ENCODE measurements around the gene TCERG1L.

TCERG1L gene

DNA sequence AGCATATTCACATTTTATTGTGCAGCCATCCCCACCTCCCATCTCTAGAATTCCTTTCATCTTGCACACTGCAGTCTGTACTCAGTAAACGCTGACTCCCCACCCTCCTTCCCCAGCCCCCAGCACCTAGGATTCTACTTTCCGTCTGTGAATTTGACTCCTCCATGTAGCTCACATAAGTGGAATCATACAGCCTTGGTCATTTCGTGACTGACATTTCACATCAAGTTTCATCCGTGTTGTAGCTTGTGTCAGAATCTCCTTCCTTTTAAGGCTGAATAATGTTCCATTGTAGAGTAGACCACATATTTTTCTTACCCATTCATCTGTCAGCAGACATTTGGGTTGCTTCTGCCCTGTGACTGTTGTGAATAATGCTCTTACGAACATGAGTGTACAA is 26.2 kb upstream of the TCERG1L start:
- Histone ChIP-seq H3F3A (ENCODE audit: insufficient read depth) (no peaks in the 10 kb centered on the region), H3K36me3 (ENCODE audit: low read length) (no peaks in the 10 kb centered on the region), H3K27me3 (ENCODE audit: low read length) (no peaks in the 10 kb centered on the region), H3K9me2 (replicated peaks; ENCODE audit: insufficient read depth, low read length) (no peaks in the 10 kb centered on the region), H4K20me1 (ENCODE audit: low read depth, low read length) (no peaks in the 10 kb centered on the region), H2AFZ (ENCODE audit: low read depth, low read length, severe bottlenecking) (no peak overlapping the region), H3K9ac (ENCODE audit: low read length) (no peak overlapping the region), H3K9me3 (ENCODE audit: insufficient read depth, low read length) (no peaks in the 10 kb centered on the region), H3K79me2 (ENCODE audit: insufficient read depth, low read length) (no peaks in the 10 kb centered on the region), H3K4me3 (ENCODE audit: insufficient read depth, low read length, poor library complexity, severe bottlenecking) (no peak overlapping the region), H3K4me2 (ENCODE audit: low read depth, low read length, poor library complexity, severe bottlenecking) (no peak overlapping the region), H3K27ac (ENCODE audit: low read depth, low read length) (no peak overlapping the region)
- TF ChIP-seq, protein P1, sequence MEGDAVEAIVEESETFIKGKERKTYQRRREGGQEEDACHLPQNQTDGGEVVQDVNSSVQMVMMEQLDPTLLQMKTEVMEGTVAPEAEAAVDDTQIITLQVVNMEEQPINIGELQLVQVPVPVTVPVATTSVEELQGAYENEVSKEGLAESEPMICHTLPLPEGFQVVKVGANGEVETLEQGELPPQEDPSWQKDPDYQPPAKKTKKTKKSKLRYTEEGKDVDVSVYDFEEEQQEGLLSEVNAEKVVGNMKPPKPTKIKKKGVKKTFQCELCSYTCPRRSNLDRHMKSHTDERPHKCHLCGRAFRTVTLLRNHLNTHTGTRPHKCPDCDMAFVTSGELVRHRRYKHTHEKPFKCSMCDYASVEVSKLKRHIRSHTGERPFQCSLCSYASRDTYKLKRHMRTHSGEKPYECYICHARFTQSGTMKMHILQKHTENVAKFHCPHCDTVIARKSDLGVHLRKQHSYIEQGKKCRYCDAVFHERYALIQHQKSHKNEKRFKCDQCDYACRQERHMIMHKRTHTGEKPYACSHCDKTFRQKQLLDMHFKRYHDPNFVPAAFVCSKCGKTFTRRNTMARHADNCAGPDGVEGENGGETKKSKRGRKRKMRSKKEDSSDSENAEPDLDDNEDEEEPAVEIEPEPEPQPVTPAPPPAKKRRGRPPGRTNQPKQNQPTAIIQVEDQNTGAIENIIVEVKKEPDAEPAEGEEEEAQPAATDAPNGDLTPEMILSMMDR (IDR thresholded peaks at IDR 0.05; ENCODE audit: insufficient read depth, low read length, poor library complexity, severe bottlenecking) = no peak
- TF ChIP-seq EZH2phosphoT487 (conservative IDR thresholded peaks at IDR 0.05; ENCODE audit: low read length) = no peak

DNA sequence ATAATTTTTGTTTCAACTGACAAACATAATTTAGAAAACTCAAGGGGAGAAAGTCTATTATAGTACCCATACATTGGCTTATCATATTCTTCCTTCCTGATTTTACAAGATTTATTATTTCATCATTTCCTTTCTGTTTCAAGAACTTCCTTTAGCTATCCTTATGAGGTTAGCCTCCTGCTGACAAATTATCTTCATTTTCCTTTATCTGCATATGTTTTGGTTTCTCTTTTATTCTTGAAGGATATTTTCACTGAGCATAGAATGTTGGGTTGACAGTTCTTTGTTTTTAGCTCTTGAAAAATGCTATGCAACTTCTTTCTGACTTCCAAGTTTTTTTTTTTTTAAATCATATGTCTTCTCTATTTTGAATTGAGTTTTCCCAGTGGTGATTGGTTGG is 21.3 kb upstream of the TCERG1L start:
- no peaks in the 10 kb centered on the region for H3K36me3 ChIP-seq (ENCODE audit: low read length)
- no peaks in the 10 kb centered on the region for H3K9me2 ChIP-seq (replicated peaks; ENCODE audit: insufficient read depth, low read length)
- no peaks in the 10 kb centered on the region for H3F3A ChIP-seq (ENCODE audit: insufficient read depth)
- H3K27me3 ChIP-seq (ENCODE audit: low read length) = no peaks in the 10 kb centered on the region
- H3K27ac ChIP-seq (ENCODE audit: low read depth, low read length) = no peak overlapping the region
- no peak overlapping the region for H3K4me3 ChIP-seq (ENCODE audit: insufficient read depth, low read length, poor library complexity, severe bottlenecking)
- no peak for TF ChIP-seq EZH2phosphoT487 (conservative IDR thresholded peaks at IDR 0.05; ENCODE audit: low read length)
- TF ChIP-seq, protein P1 (IDR thresholded peaks at IDR 0.05; ENCODE audit: insufficient read depth, low read length, poor library complexity, severe bottlenecking) = no peak
- H3K4me2 ChIP-seq (ENCODE audit: low read depth, low read length, poor library complexity, severe bottlenecking) = no peak overlapping the region
- no peak overlapping the region for H3K9ac ChIP-seq (ENCODE audit: low read length)
- no peak overlapping the region for H2AFZ ChIP-seq (ENCODE audit: low read depth, low read length, severe bottlenecking)
- no peaks in the 10 kb centered on the region for H4K20me1 ChIP-seq (ENCODE audit: low read depth, low read length)
- H3K79me2 ChIP-seq (ENCODE audit: insufficient read depth, low read length) = no peaks in the 10 kb centered on the region
- H3K9me3 ChIP-seq (ENCODE audit: insufficient read depth, low read length) = no peaks in the 10 kb centered on the region

DNA sequence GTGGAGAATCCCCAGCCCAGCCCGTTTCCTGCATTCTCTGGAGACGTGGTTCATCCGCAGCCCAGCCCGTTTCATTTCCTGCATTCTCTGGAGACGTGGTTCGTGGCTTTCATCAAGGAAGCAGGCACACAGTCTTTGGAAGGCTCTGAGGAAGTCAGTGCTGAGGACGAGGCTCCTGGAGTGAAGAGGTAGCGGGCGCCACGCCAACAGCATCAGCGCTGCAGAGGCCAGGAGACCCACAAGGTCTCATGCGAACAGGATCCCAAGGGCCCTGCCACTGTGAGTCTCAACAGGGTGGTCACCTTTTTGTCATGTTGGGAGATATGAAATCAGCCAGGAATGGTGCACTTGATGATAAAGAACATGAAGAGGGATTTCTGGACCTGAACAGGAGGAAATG is 12.4 kb upstream of the TCERG1L start:
- H2AFZ ChIP-seq (ENCODE audit: low read depth, low read length, severe bottlenecking) = no peak overlapping the region
- H3F3A ChIP-seq (ENCODE audit: insufficient read depth) = no peaks in the 10 kb centered on the region
- TF ChIP-seq, protein P1 (IDR thresholded peaks at IDR 0.05; ENCODE audit: insufficient read depth, low read length, poor library complexity, severe bottlenecking) = no peak
- TF ChIP-seq EZH2phosphoT487 (conservative IDR thresholded peaks at IDR 0.05; ENCODE audit: low read length) = no peak

More for the DNA sequence above, 12.4 kb upstream of the TCERG1L start:
- H4K20me1 ChIP-seq (ENCODE audit: low read depth, low read length) = no peaks in the 10 kb centered on the region
- H3K27ac ChIP-seq (ENCODE audit: low read depth, low read length) = no peak overlapping the region
- H3K9me2 ChIP-seq (replicated peaks; ENCODE audit: insufficient read depth, low read length) = no peaks in the 10 kb centered on the region
- no peaks in the 10 kb centered on the region for H3K27me3 ChIP-seq (ENCODE audit: low read length)
- no peak overlapping the region for H3K4me2 ChIP-seq (ENCODE audit: low read depth, low read length, poor library complexity, severe bottlenecking)
- H3K9ac ChIP-seq (ENCODE audit: low read length) = no peak overlapping the region
- H3K79me2 ChIP-seq (ENCODE audit: insufficient read depth, low read length) = no peaks in the 10 kb centered on the region
- H3K4me3 ChIP-seq (ENCODE audit: insufficient read depth, low read length, poor library complexity, severe bottlenecking) = no peak overlapping the region
- no peaks in the 10 kb centered on the region for H3K36me3 ChIP-seq (ENCODE audit: low read length)
- H3K9me3 ChIP-seq (ENCODE audit: insufficient read depth, low read length) = no peaks in the 10 kb centered on the region

Measured in SU-DHL-6 (cell line).